Activated naive CD4-positive, alpha-beta T cell treated with anti-CD3 and anti-CD28 coated beads for 36 hours (primary cell): ENCODE measurements around the gene IL13RA1. TPM values are rescaled to one million over a fixed set of nuclear protein-coding genes. Genes with fewer than 3 reads are reported as not detected.

ENCODE experiments used
- CTCF ChIA-PET: fragments of 350-600 bp; sonication (Branson Sonifier 250); formaldehyde crosslinking; loops from one replicate; lab custom pipeline; 2021; ENCODE audit warnings: antibody characterized with exemption; lab: Charles Lee
- DNase-seq: peaks from one replicate; pipeline ENCODE4 v3.0.0-alpha.2; 2020
- H3K27ac Mint-ChIP-seq: one replicate; pipeline ENCODE4 v1.8.0; 2021; ENCODE audit warnings: mild to moderate bottlenecking, mixed read lengths
- H3K27me3 Mint-ChIP-seq: one replicate; pipeline ENCODE4 v1.8.0; 2021; ENCODE audit warnings: low read depth, mixed read lengths
- H3K36me3 Mint-ChIP-seq: one replicate; pipeline ENCODE4 v1.8.0; 2021; ENCODE audit warnings: low read depth, mixed read lengths
- H3K4me1 Mint-ChIP-seq: one replicate; pipeline ENCODE4 v1.8.0; 2021; ENCODE audit warnings: low read depth, mixed read lengths
- H3K4me3 Mint-ChIP-seq: one replicate; pipeline ENCODE4 v1.8.0; 2021; ENCODE audit warnings: mild to moderate bottlenecking, moderate library complexity, mixed read lengths
- H3K9me3 Mint-ChIP-seq: one replicate; pipeline ENCODE4 v1.8.0; 2021; ENCODE audit warnings: mixed read lengths
- intact Hi-C: fragments of 100-400 bp; cut with micrococcal nuclease; formaldehyde crosslinking; loops from one replicate; pipeline ENCODE4 v1.15.1; 2023
- total RNA-seq, 2 experiments: library from RNA; stranded (reverse); gene quantifications; one replicate each; pipeline ENCODE4 v1.2.3, GENCODE V29; 2021

Gene IL13RA1
- total RNA-seq, 2 experiments from 2014 or later, result 1.8 to 1.9 TPM

DNA sequence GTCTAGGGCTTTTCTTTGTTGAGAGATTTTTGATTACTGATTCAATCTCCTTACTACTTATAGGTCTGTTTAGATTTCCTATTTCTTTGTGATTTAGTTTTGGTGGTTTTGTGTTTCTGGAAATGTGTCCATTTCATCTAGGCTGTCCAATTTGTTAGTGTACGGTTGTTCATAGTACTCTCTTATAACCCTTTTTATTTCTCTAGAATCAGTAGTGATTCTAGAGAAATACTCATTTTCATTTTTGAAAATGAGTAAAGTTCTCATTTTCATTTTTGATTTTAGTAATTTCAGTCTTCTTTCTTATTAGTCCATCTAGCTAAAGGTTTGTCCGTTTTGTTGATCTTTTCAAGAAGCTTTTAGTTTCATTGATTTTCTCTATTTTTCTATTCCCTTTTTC lies 7.5 kb downstream of the IL13RA1 start:
- intact Hi-C loops, result no loop called here
- Mint-ChIP-seq H3K4me1 (no peaks in the 10 kb centered on the region), H3K4me3 (no peak overlapping the region), H3K27me3 (peaks cover 20% of the 10 kb centered on the region), H3K9me3 (peaks cover 1% of the 10 kb centered on the region), H3K36me3 (peaks cover 1% of the 10 kb centered on the region), H3K27ac (no peak overlapping the region)
- CTCF ChIA-PET, result no interaction called here
- DNase-seq, result no peak

DNA sequence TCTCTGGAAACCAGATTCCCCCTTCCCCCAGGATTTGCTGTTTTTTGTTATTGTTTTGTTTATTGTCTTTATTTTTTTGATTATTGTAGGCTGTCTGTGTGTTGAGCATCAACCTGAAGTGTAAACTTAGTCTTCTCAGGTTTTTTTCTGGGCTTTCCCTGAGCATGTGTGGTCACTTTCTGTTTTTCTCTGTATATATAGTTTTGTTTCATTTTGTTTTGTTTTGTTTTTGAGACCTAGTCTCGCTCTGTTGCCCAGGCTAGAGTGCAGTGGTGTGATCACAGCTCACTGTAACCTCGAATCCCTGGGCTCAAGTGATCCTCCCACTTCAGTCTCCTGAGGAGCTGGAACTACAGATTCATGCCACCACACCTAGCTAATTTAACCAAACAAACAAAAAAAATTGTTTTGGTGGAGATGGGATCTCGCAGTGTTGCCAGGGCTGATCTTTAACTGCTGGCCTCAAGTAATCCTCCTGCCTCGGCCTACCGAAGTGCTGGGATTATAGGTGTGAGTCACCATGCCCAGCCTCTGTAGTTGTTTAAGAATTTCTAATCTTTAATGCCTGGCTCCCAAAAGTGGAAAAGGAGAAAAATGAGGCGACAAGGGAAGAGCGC lies 9.1 kb downstream of the IL13RA1 start:
- H3K27ac Mint-ChIP-seq, result no peak overlapping the region
- no peak overlapping the region for H3K4me3 Mint-ChIP-seq
- H3K9me3 Mint-ChIP-seq, result peaks cover 1% of the 10 kb centered on the region
- H3K36me3 Mint-ChIP-seq, result peaks cover 1% of the 10 kb centered on the region
- no peak for DNase-seq
- H3K27me3 Mint-ChIP-seq, result peaks cover 12% of the 10 kb centered on the region
- CTCF ChIA-PET, result no interaction called here
- intact Hi-C loops, result no loop called here
- no peaks in the 10 kb centered on the region for H3K4me1 Mint-ChIP-seq

DNA sequence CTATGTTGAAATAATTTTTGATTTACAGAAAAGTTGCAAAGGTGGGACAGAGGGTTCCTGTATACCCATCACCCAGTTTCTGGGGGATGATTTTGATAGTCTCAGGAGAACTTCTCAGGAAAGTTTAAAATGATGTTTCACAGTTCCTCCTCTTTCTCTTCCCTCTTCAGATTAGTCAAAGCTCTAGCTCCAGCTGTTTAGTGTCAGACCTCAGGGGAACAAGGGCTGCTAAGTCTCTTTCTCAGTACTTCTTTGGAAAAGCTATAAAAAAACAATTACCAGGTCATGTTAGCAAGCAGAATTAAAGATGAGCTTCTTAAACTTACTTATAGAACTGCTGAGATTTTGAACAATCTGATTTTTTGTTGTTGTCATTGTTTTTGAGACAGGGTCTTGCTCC lies 12.2 kb downstream of the IL13RA1 start:
- Mint-ChIP-seq H3K4me3 (no peak overlapping the region), H3K9me3 (peaks cover 1% of the 10 kb centered on the region), H3K4me1 (no peaks in the 10 kb centered on the region), H3K27me3 (peaks cover 10% of the 10 kb centered on the region), H3K27ac (no peak overlapping the region), H3K36me3 (peaks cover 1% of the 10 kb centered on the region)
- CTCF ChIA-PET, result no interaction called here
- intact Hi-C loops, result no loop called here
- DNase-seq, result no peak

DNA sequence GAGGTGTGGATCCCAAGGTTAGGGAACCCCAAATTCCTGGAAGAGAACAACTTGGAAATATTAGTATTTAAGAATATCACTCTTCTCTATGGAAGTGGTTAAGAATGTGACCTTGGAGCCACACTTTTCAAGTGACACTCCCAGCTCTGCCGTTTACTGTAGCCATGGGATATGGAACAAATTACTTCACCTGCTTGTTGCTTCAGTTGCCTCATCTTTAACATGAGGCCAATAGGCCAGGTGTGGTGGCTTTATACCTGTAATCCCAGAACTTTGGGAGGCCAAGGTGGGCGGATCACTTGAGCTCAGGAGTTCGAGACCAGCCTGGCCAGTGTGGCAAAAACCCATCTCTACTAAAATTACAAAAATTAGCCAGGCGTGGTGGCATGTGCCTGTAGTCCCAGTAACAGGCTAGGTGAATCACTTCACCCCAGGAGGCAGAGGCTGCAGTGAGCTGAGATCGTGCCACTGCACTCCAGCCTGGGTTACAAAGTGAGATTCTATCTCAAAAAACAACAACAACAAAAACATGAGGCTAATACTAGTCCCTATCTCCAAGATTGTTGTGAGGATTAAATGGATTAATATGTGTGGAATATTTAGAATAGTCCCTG lies 13.0 kb downstream of the IL13RA1 start:
- Mint-ChIP-seq H3K27ac (no peak overlapping the region), H3K9me3 (peaks cover 1% of the 10 kb centered on the region), H3K27me3 (peaks cover 7% of the 10 kb centered on the region), H3K4me3 (no peak overlapping the region), H3K4me1 (no peaks in the 10 kb centered on the region), H3K36me3 (peaks cover 1% of the 10 kb centered on the region)
- no peak for DNase-seq
- CTCF ChIA-PET, result no interaction called here
- intact Hi-C loops, result no loop called here

DNA sequence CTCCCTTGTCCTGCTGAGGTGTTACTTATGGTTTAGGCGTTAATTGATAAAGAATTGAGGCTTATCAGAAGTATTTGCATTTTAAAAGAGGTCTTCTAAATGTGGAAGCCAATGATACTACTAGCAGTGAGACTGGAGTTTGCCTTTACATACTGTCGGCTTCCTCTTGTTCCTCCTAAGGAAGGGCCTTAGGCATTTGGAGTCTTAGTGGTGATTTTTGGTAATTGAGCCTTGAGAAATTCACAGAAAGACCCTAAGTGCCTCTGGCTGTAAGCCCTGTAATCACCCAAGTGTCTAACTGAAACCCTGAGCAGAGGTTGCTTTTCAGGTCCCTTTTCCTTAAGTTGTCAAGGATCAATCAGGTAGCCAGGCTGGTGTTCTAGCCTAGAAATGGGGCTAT lies 14.8 kb downstream of the IL13RA1 start:
- no peak overlapping the region for H3K4me3 Mint-ChIP-seq
- intact Hi-C loops, result no loop called here
- H3K27me3 Mint-ChIP-seq, result no peaks in the 10 kb centered on the region
- no peaks in the 10 kb centered on the region for H3K4me1 Mint-ChIP-seq
- peaks cover 1% of the 10 kb centered on the region for H3K9me3 Mint-ChIP-seq
- DNase-seq, result no peak
- H3K36me3 Mint-ChIP-seq, result no peaks in the 10 kb centered on the region
- no peak overlapping the region for H3K27ac Mint-ChIP-seq
- CTCF ChIA-PET, result interaction anchor here (0.6 kb wide), 1 partner anchor 140 kb away, joined by 6 read pairs; no protein-coding TSS in a partner anchor

DNA sequence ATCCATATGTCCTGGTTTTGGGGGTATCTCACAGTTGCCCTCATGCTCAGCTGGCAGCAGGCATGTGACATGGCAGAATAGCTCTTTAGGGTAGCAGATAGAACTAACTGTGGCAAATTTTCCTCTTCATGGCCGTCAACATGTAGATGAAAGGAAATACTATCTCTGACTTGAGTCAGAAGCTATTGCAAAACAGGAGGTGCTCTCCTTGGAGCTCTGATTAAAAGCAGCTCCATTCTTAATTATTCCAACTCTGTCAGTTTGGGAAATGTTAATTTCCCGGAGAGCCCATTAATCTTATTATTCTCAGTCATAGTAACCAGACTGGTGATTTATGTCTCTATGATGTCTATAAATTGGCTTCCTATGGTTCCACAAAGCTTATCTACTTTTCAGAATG lies 18.2 kb downstream of the IL13RA1 start:
- Mint-ChIP-seq H3K27ac (no peak overlapping the region), H3K4me1 (no peaks in the 10 kb centered on the region), H3K36me3 (no peaks in the 10 kb centered on the region), H3K27me3 (no peaks in the 10 kb centered on the region), H3K4me3 (no peak overlapping the region), H3K9me3 (no peaks in the 10 kb centered on the region)
- intact Hi-C loops, result no loop called here
- DNase-seq, result no peak
- CTCF ChIA-PET, result no interaction called here

DNA sequence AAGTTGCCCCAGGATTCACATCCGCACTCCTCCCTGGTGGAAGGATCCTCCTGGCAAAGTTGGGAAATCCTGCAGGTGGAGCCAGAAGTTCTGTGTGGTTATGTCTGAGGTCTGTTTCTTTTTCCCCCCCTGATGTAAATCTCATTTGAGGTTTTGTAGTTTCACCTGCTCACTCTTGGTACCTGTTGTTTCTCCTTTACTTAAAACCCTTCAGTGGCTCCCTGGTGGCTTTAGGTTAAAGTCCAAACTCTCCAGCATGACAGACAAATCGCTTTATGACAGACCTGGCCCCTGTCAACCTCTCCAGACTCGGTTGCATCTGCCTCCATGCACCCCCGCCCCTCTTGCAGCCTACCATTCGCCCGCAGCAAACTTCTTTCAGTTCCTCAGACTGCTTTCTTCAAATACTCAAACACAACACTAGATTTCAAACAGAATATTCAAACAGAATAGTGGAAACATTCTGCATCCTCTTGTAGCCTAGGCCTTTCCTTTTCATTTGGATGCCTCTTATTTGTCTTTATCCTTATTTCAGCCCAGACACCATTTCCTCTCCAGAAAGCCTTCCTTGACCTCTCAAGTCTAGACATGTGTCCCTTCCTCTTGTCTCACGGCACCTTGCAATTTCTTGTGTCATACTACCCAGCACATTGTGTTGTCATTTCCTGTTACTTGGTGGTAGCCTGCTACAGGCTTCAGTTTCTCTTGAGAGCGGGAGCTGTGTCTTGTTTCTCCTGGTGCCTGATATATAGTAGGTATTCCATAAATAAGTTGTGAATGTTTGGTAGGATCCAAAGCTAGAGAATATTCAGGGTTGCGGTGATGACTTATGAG lies 24.8 kb downstream of the IL13RA1 start:
- CTCF ChIA-PET, result interaction anchor here (0.5 kb wide), 1 partner anchor 66 kb away, joined by 6 read pairs; no protein-coding TSS in a partner anchor
- DNase-seq, result no peak
- Mint-ChIP-seq H3K4me3 (no peak overlapping the region), H3K27me3 (peaks cover 3% of the 10 kb centered on the region), H3K9me3 (no peaks in the 10 kb centered on the region), H3K4me1 (no peaks in the 10 kb centered on the region), H3K36me3 (no peaks in the 10 kb centered on the region), H3K27ac (no peak overlapping the region)
- intact Hi-C loops, result no loop called here

DNA sequence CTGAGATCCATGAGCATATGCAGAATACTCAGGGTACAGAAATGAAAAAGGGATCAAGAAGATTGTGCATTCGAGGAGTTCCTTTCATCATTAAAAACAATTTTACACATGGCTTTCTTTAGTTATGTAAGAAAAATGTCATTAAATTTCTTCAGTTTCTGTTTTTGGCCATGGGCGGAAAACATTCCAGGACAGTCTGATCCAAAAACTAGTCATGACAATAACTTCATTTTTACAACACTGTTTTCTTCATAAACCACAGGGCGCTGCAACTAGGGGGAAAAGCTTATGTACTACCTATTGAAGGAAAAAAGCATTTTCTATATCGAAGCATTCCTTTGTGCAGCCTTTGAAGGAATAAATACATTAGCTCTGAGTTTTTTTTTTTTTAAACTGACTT lies 28.2 kb downstream of the IL13RA1 start:
- no peak overlapping the region for H3K4me3 Mint-ChIP-seq
- CTCF ChIA-PET, result no interaction called here

DNA sequence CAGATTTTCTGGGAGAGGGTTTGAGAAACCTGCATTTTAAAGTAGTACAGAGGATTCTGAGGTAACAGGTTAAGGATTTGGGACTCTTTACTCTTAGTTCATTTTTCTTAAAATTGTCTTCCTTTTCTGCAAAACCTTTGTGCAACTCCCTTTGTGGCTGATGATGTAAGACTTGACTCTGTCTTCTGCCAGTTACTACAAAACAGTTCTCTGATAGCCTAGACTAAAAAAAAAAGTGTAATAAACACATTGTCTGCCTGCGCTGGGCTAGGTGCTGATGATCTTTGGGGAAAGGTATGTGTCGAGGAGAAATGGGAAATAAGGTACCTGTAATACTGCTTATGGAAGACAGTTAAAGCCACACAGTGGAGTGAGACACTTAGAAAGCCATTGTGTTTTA lies 28.7 kb downstream of the IL13RA1 start:
- H3K36me3 Mint-ChIP-seq, result no peaks in the 10 kb centered on the region
- H3K27ac Mint-ChIP-seq, result no peak overlapping the region
- no peak for DNase-seq
- no peaks in the 10 kb centered on the region for H3K9me3 Mint-ChIP-seq
- no peak overlapping the region for H3K4me3 Mint-ChIP-seq
- H3K4me1 Mint-ChIP-seq, result no peaks in the 10 kb centered on the region
- CTCF ChIA-PET, result no interaction called here
- intact Hi-C loops, result no loop called here
- H3K27me3 Mint-ChIP-seq, result peaks cover 3% of the 10 kb centered on the region

More for the DNA sequence above, 28.2 kb downstream of the IL13RA1 start:
- intact Hi-C loops, result no loop called here
- Mint-ChIP-seq H3K4me1 (no peaks in the 10 kb centered on the region), H3K27me3 (peaks cover 3% of the 10 kb centered on the region), H3K9me3 (no peaks in the 10 kb centered on the region), H3K36me3 (no peaks in the 10 kb centered on the region), H3K27ac (no peak overlapping the region)
- DNase-seq, result no peak

DNA sequence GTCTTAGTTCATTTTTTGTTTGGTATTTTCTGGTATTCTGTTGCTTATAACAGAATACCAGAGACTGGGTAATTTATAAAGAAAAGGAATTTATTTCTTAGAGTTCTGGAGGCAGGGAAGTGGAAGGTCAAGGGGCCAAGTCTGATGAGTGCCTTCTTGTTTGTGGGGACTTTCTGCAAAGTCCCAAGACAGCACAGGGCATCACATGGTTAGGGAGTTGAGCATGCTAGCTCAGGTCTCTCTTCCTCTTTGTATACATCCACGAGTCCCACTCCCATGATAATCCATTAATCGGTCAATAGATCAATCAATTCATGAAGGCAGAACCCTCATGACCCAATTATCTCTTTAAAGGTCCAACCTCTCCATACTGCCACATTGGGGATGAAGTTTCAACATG lies 31.1 kb downstream of the IL13RA1 start:
- CTCF ChIA-PET, result no interaction called here
- peaks cover 3% of the 10 kb centered on the region for H3K27me3 Mint-ChIP-seq

DNA sequence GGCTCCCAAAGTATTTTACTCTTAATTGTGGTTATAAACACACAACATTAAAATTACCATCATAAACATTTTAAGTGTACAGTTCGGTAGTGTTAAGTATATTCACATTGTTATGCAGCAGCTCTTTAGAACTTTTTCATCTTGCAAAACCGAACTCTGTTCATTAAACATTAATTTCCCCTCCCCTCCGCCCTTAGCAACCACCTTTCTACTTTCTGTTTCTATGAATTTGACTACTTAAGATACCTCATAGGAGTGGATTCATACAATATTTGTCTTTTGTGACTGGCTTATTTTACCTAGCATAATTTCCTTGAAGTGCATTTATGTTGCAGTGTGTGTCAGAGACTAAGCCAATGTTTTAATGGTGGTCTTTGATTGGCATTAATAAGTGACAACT lies 32.6 kb downstream of the IL13RA1 start:
- DNase-seq, result no peak
- Mint-ChIP-seq H3K9me3 (no peaks in the 10 kb centered on the region), H3K4me1 (no peaks in the 10 kb centered on the region), H3K36me3 (no peaks in the 10 kb centered on the region), H3K27ac (no peak overlapping the region), H3K27me3 (peaks cover 3% of the 10 kb centered on the region), H3K4me3 (no peak overlapping the region)
- CTCF ChIA-PET, result no interaction called here
- intact Hi-C loops, result no loop called here

More for the DNA sequence above, 31.1 kb downstream of the IL13RA1 start:
- Mint-ChIP-seq H3K4me1 (no peaks in the 10 kb centered on the region), H3K36me3 (no peaks in the 10 kb centered on the region), H3K27ac (no peak overlapping the region), H3K9me3 (no peaks in the 10 kb centered on the region), H3K4me3 (no peak overlapping the region)
- intact Hi-C loops, result no loop called here
- no peak for DNase-seq

DNA sequence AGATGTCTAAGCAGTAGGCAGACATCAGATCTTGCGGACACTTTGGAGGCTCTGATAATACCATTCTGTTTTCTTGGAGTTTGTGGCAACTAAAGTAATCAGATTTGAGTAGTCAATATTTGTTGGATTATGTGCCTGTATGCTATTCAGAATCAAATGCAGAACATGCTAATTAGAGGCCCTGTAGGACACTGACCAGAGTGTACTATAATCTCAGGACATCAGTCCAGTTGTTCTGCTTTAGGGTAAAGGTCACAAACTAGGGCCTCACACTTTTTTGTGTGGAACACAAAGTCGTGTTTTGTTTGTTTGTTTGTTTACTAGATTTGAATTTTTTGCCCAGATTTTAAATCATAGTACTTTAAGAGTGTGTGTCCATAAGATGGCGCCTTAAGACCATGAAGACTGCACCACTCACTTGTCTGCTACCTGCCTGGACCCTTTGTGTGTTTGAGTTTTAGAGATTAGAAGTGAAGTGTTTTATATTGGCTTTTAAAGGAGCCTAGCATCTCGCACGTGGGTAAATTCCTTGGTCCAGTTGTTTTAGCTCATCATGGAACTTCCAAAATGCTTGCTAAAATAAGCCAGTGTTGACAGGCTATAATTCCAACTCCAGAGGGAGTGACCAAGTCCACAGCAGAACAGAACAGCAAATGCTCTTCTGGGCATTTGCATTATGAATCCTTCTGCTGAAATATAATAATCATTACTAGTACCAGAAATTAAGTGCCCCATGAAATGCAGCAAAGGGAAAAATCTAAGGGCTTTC lies 34.7 kb downstream of the IL13RA1 start:
- H3K27me3 Mint-ChIP-seq, result no peaks in the 10 kb centered on the region
- no peaks in the 10 kb centered on the region for H3K4me1 Mint-ChIP-seq
- DNase-seq, result peak; percentile 7
- H3K9me3 Mint-ChIP-seq, result no peaks in the 10 kb centered on the region
- no peak overlapping the region for H3K4me3 Mint-ChIP-seq
- no peaks in the 10 kb centered on the region for H3K36me3 Mint-ChIP-seq
- CTCF ChIA-PET, result interaction anchor here (0.7 to 1.9 kb wide), 3 partner anchors 38 to 160 kb away, joined by 3 to 9 read pairs (median 7); no protein-coding TSS in a partner anchor
- intact Hi-C loops, result loop anchor here (1.0 kb wide), 1 partner anchor 45 kb away; no protein-coding TSS in a partner anchor
- no peak overlapping the region for H3K27ac Mint-ChIP-seq
